ENCODE results near the gene NAALADL2.

DNA sequence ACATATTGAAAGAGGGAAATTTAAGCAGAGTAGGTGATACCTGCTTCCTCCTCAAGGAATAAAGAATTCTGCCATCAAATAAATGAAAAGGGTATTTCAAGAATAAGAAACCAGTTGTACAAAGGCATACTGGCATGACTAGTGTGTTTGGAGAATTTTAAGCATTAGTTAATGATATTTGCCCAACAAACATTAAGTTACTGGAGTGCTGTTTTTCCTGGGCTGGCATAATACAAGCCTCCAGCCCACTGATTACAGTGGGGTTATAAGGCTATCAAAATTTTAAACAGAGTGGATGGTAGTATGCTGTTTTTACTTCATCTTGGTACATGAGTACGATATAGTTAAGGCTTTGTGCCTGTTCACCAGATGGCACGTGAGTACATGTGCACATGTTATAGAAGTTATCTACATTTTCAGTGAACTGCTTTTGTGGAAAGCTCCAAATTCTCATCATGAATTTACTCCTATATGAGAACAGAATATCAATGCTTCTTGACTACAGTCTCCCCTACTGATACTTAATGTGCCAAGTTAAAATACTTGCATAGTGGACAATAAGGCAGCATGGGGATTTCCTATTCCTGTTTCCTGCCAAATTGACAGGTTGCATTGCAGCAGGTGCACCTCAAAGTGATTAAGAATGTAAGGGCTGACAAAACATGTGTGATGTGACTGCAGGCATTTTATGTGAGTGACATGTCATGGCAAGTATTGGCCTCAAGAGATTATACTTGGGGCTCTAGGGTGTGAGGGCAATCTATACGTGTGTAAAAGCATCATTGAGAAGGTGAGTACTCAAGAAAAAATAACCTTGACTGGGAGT lies 14.9 kb downstream of the NAALADL2 start:
- TF ChIP-seq, protein P1, sequence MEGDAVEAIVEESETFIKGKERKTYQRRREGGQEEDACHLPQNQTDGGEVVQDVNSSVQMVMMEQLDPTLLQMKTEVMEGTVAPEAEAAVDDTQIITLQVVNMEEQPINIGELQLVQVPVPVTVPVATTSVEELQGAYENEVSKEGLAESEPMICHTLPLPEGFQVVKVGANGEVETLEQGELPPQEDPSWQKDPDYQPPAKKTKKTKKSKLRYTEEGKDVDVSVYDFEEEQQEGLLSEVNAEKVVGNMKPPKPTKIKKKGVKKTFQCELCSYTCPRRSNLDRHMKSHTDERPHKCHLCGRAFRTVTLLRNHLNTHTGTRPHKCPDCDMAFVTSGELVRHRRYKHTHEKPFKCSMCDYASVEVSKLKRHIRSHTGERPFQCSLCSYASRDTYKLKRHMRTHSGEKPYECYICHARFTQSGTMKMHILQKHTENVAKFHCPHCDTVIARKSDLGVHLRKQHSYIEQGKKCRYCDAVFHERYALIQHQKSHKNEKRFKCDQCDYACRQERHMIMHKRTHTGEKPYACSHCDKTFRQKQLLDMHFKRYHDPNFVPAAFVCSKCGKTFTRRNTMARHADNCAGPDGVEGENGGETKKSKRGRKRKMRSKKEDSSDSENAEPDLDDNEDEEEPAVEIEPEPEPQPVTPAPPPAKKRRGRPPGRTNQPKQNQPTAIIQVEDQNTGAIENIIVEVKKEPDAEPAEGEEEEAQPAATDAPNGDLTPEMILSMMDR (IDR thresholded peaks at IDR 0.05), result no peak
- TF ChIP-seq POLR2A (IDR thresholded peaks at IDR 0.05), result no peak
